Astrocyte of the hippocampus (primary cell): ENCODE measurements around the gene PLA2G4C.
"Not testable (repeated sequence)": the region's sequence is repeated elsewhere in the genome, so short reads cannot be mapped to it uniquely, and the experiment has no call there.

ENCODE experiments used
- DNase-seq: peaks from one replicate; pipeline ENCODE4 v3.0.0; 2011; ENCODE audit warnings: low read depth, low spot score

The PLA2G4C gene

GRCh38 chr19:48111280-48111679 is 663 bp upstream of the PLA2G4C start:
- DNase-seq, result no peak

- DNase-seq, result no peak
Measured at GRCh38 chr19:48108997-48109782, 1.4 kb downstream of the PLA2G4C start.

DNA sequence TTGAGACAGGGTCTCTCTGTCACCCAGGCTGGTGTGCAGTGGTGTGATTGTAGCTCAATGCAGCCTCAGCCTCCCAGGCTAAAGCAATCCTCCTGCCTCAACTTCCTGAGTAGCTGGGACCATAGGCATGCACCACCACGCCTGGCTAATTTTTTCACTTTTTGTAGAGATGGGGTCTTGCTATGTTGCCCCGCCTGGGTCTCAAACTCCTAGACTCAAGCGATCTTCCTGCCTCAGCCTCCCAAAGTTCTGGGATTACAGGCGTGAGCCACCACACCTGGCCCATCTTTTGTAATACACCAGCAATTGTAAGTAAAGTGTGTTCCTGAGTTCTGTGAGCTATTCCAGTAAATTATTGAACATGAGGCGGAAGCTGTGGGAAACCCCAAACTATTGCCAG is 6.7 kb downstream of the PLA2G4C start:
- DNase-seq, result no peak

- peak; percentile 38 for DNase-seq
Measured at GRCh38 chr19:48102870-48103751, 7.5 kb downstream of the PLA2G4C start.

DNA sequence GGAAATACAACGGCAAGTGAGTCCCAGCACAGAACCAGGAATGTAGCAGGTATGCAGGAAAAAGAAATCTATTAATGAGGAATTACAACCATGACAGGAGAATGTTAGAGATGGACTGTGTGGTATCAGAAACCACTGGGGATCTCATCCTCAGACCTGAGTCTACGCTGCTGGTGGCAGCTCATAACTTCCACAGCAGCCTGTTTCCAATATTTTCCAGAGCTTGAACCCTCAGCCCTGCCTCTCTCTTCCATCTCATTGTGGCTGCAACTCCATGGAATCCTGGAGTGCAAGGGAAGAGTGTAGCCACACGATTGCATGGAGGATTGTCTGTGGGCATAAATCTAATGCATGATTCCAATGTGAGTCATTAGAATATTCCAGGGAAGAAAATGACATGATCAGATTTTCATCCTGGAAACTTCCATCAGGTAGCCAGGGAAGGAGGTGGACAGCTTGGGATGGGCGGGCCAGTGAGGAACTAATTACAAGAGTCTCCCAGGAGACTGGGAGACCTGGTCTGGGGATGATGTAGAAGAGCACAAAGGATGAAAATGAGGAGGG is 14.9 kb downstream of the PLA2G4C start:
- no peak for DNase-seq

GRCh38 chr19:48094855-48095203 is 15.8 kb downstream of the PLA2G4C start:
- no peak for DNase-seq

GRCh38 chr19:48094129-48094854 is 16.3 kb downstream of the PLA2G4C start:
- DNase-seq, result no peak

DNA sequence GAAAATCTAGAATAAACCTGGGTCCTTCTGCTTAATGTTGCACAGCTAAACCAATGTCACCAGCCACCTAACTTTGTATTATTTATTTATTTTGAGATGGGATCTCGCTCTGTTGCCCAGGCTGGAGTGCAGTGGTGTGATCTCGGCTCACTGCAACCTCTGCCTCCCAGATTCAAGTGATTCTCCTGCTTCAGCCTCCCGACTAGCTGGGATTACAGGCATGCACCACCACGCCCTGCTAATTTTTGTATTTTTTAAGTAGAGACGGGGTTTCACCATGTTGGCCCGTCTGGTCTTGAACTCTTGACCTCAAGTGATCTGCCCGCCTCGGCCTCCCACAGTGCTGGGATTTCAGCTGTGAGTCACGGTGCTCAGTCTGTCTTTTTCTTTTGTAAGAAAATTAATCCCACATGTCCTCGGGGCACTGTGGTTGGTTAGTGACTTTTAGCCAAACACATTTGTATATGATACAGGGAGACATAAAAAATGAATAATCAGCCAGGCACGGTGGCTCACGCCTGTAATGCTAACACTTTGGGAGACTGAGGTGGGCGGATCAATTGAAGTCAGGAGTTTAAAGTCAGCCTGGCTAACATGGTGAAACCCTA is 19.4 kb downstream of the PLA2G4C start:
- DNase-seq, result peak; percentile 61

DNA sequence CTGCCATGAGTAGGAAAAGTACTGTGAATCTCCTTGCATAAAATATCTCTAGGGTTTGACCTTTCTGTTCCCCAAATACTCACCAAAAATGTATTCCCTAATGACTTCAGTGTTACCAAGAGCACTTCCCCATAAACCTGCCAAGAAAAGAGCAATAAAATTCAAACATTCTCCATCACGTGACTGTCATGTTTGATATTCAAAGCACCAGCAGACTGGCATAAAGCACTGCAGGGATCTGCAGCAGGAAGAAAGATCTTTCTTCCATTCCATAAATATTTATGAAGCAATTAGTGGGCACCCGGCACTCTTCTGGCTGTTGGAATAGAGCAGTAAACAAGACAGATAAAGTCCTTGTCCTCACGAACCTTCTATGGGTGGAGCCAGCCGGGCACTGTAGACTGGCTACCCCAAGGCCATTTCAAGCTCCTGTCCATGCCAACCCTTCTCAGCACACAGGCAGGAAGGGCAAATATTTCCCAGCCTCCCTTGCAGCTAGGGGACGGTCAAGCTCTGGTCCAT is 20.3 kb downstream of the PLA2G4C start:
- DNase-seq, result no peak

- DNase-seq, result not testable (repeated sequence)
Measured at GRCh38 chr19:48088991-48089390, 21.6 kb downstream of the PLA2G4C start.

DNA sequence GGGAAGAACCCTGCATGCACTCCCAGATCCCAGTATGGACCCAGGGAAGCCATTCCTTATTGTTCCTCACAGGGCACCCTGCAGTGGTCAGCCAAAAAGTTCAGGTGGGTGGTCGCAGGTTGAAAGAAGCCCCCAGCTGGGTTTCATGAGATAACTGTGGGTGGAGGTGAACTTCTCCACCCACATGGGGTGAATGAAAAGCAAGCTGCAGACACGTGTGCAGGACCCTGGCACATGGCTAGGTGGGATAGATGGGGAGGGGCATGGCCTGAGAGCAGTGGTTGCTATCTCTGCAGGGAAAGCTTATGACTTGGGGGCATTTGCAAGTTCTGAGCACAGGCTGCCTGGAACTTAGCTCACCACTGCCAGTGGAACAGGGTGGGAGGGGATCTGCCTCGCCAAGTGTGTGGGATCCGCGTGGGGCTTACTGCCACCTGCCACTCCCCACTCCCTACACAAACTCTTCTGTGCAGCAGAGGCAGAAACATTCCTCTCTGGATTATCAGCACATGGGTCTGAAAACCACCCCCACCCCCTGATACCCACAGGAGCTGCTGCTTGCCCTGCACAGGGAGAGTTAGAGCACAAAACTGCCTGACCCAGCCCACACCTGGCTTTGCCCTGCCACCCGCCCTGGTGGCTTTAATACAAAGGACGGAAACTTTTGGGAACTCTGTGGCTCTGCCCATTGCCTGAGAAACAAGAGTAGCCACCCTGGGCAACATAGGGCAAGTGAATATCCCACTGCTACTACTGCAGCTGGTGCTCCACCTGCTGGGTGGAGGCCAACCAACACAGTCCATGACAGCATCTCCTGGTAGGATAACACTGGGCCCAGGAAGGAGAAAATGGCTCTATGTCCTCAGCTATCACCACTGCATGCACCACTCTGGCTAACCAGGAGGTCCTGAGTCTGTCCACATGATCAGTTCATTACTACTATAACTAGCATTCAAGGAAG is 24.4 kb downstream of the PLA2G4C start:
- DNase-seq, result no peak

DNA sequence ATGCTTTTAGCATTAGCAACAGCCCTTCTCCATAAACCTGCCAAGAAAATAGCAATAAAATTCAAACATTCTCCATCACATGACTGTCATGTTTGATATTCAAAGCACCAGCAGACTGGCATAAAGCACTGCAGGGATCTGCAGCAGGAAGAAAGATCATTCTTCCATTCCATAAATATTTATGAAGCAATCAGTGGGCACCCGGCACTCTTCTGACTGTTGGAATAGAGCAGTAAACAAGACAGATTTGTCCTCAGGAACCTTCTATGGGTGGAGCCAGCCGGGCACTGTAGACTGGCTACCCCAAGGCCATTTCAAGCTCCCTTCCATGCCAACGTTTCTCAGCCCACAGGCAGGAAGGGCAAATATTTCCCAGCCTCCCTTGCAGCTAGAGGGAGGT is 25.5 kb downstream of the PLA2G4C start:
- DNase-seq, result no peak

- no peak for DNase-seq
Measured at GRCh38 chr19:48081106-48081505, 29.5 kb downstream of the PLA2G4C start.

DNA sequence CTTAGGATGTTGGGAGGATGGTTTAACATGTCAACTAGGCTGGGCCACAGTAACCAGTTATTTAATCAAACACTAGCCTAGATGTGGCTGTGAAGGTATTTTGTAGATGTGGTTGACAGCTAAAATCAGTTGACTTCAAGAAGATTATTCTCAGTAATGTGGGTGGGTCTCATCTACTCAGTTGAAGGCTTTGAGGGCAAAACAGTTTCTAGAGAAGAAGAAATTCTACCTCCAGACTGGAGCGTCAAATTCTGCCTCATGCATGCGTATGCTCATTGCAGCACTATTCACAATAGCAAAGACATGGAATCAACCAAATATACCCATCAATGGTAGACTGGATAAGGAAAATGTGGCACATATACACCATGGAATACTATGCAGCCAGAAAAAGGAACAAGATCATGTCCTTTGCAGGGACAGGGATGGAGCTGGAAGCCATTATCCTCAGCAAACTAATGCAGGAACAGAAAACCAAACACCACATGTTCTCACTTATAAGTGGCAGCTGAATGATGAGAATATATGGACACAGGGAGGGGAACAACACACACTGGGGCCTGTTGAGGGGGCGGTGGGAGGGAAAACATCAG is 40.3 kb downstream of the PLA2G4C start:
- not testable (repeated sequence) for DNase-seq

DNA sequence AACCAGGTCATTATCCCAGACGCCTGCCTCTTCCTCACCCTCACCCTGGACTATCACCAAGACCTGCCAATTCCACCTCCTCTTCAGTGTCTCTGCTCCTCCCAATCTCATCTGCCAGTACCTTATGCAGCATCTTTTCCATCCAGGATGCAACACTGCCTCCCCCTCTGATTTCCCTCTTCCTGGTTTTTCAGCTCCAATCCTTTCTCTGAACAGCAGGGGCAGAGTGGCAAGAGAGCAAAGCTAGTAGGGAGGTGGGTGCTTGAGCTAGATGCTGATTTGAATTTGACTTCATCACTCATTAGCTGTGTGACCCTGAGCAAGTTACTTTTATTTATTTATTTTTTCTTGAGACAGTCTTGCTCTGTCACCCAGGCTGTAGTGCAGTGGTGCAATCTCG is 41.2 kb downstream of the PLA2G4C start:
- DNase-seq, result no peak

GRCh38 chr19:48064509-48064908 is 46.1 kb downstream of the PLA2G4C start:
- no peak for DNase-seq

DNA sequence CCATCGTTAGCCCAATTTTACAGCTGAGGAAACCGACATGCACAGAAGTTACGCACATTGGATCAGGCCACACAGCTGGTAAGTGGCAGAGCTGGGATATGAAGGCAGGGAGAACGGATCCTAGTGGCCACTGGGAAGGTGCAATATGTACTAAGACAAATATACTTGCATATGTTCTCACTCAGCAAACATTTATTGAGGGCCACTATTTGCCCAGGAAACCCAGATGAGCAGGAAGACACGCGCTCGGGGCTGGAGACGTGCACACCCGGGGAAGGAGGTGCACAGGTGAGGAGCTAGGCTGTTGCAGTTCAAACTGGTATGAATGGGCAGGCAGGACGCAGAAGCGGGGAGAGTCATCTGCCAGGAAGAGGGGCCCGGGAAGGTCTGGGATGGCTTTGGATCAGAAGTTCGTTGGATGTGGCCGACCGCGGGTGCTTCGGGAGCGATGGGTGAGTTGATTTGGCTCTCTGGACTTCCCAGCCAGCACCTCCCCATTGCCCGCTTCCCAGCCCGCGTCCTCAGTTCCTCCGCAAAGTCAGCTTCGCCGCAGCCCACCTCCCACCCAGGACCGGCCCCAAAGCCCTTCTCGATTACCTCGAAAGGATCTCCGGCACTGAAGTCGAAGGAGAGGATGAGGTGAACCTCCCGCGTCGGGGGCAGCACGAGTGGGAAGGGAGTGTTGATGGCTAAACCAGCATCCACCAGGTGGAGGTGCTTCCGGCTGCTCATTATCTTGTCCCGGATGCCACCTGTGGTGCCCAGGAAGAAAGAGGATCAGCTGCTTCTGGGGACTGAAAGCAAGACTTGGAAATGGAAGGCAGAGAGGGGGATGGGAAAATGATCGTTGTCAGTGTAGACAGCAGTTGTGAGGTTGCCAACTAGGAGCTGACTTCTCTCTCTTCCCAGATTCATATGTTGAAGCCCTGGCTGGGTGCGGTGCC is 48.9 kb downstream of the PLA2G4C start:
- no peak for DNase-seq

DNA sequence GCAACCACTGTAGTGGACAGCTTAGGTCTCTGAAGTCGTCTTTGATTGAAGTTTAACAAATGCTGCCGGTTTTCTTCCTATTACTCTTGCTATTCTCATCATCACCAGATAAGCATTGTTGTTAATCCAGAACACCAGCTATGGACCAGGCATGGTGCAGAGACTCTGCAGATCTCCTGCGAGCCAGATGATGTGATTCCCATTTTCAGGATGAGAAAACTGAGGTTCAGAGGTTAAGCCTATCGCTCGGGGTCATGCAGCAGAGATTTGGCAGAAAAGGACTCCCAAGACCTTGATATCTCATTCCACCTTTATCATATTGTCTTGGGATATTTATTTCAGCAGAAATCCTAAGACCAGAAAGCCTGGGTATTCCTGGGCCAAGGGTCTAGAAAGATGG is 50.2 kb downstream of the PLA2G4C start:
- DNase-seq, result no peak

DNA sequence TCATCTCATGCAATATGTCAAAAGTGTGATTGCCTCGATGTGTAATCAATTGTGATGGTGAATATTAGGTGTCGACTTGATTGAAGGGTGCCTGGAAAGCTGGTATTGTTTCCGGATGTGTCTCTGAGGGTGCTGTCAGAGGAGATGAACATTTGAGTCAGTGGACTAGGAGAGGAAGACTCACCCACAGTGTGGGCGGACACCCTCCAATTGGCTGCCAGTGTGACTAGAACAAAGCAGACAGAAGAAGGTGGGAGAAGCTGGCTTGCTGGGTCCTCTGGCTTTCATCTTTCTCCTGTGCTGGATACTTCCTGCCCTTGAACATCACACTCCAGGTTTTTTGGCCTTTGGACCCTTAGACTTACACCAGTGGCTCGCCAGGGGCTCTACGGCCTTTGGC is 51.3 kb downstream of the PLA2G4C start:
- no peak for DNase-seq
